Ovary (tissue), 9 donors: Measurements from ENCODE around the gene LYPD1. TPM values are rescaled to one million over a fixed set of nuclear protein-coding genes. Genes with fewer than 3 reads are reported as not detected.

Experiments used
- DNase-seq, 5 donors: peaks; one replicate each; pipeline ENCODE4 v3.0.0-alpha.2; 2019 to 2020
- H3K27ac ChIP-seq, 2 donors: fragments of 200-600 bp; one replicate each; pipeline versions ENCODE4 v1.5.1 to v1.8.0; 2019 to 2022
- H3K27me3 ChIP-seq: fragments of 200-600 bp; one replicate; pipeline ENCODE4 v1.8.0; 2022
- H3K36me3 ChIP-seq: fragments of 200-600 bp; sonication (generic); one replicate; pipeline ENCODE4 v1.5.1; 2019
- H3K4me1 ChIP-seq: one replicate; pipeline ENCODE4 v1.8.1; 2013; ENCODE audit warnings: mild to moderate bottlenecking, moderate library complexity; ENCODE audit not compliant: insufficient read depth
- H3K4me3 ChIP-seq: fragments of 200-600 bp; sonication (generic); one replicate; pipeline ENCODE4 v1.5.1; 2017
- H3K9me3 ChIP-seq, 2 donors: fragments of 200-600 bp in 1 of 2; sonication (generic) in 1 of 2; one replicate each; pipeline versions ENCODE4 v1.5.1 to v1.8.1; 2013 to 2019; ENCODE audit warnings: mild to moderate bottlenecking in 1 of 2, moderate library complexity in 1 of 2
- EP300 ChIP-seq: sonication (generic); formaldehyde crosslinking; IDR thresholded peaks from one replicate; pipeline ENCODE4 v1.6.1; 2017; ENCODE audit warnings: antibody characterized with exemption
- POLR2A ChIP-seq: fragments of 450-650 bp; IDR thresholded peaks from one replicate; pipeline ENCODE4 v1.6.1; 2017; ENCODE audit warnings: antibody characterized with exemption, mild to moderate bottlenecking, moderate library complexity
- WGBS, 3 donors: extraction: QIAGEN DNeasy Blood & Tissue Kit in 1 of 3; methylation state at CpG; one replicate each; pipeline versions ENCODE4 v1.1.5 to v1.1.7; 2013 to 2017; 5-methylcytosine and 5-hydroxymethylcytosine counted together
- intact Hi-C, 4 donors: fragments of 100-400 bp; cut with DNase I; formaldehyde crosslinking; loops; one replicate each; pipeline versions ENCODE4 v1.11.0 to v1.15.1; 2022 to 2023
- polyA plus RNA-seq, 2 donors: library from polyadenylated mRNA; stranded (reverse); fragments of 200-250 nt in 1 of 2; fragments of 350-450 nt in 1 of 2; fragmentation: Illumina TruSeq in 1 of 2; extraction: RNeasy Lipid Tissue Mini Kit (QIAGEN cat#74804) in 1 of 2; gene quantifications; one replicate each; pipeline ENCODE4 v1.2.3, GENCODE V29; 2013 to 2014
- total RNA-seq, 7 donors: library from RNA; depleted of rRNA in 2 of 7; stranded (reverse); fragments of >200 nt in 2 of 7; fragmentation: NEBNext Ultra II Directional in 3 of 7; extraction: Animal tissue kit (Norgen Biotek cat#: 25700) in 3 of 7; gene quantifications; one replicate each; pipeline versions ENCODE4 v1.1.0 to v1.2.4, GENCODE V29; 2016 to 2023
- TF ChIP-seq, protein P1 (sequence below), 3 donors: fragments of 450-650 bp in 2 of 3; fragments of 200-600 bp in 1 of 3; IDR thresholded peaks; one replicate each; pipeline versions ENCODE4 v1.5.1 to v1.8.0; 2016 to 2022; ENCODE audit warnings: antibody characterized with exemption in 3 of 3, mild to moderate bottlenecking in 1 of 3
- donor health status: DM: no; HTN: no; CAD: no; lungs with moderate emphysema.
- donor health status: DM: no; HTN: no; CAD: no.
- donor health status: Bipolar disorder and iron deficiency.
- donor health status: DM: yes; HTN: yes; CAD: no.
- donor health status: DM: no; HTN: no; CAD: no.
- donor health status: DM: yes; HTN: yes; CAD: no.

The LYPD1 gene
- total and polyA plus RNA-seq, 9 donors = 0.83 to 77.3 (median 6.9) TPM; not detected in 2

DNA sequence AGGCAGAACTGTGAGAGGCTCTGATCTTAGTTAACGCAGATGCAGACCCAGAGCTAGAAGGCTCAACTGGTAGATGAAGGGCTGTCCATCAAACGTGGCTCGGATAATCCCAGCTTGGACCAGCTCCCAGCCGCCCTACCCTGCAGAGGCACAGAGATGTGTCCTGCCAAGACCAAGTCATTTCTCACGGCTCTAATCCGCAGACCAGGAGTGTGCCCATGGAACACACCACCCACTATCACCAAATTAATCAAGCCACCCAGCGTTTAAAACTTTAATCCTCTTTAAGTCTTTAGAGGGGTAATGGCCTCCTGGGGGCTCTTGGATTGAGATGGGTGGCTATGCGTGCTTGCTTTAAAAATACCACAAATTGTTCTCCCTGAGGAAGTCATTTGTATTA is 17.5 kb downstream of the LYPD1 start:
- no peak for DNase-seq
- Histone ChIP-seq H3K27ac (no peak overlapping the region), H3K4me1 (no peaks in the 10 kb centered on the region), H3K27me3 (no peaks in the 10 kb centered on the region), H3K4me3 (no peak overlapping the region), H3K36me3 (no peaks in the 10 kb centered on the region), H3K9me3 (no peaks in the 10 kb centered on the region)
- TF ChIP-seq EP300 (no peak), POLR2A (no peak)
- TF ChIP-seq, protein P1, sequence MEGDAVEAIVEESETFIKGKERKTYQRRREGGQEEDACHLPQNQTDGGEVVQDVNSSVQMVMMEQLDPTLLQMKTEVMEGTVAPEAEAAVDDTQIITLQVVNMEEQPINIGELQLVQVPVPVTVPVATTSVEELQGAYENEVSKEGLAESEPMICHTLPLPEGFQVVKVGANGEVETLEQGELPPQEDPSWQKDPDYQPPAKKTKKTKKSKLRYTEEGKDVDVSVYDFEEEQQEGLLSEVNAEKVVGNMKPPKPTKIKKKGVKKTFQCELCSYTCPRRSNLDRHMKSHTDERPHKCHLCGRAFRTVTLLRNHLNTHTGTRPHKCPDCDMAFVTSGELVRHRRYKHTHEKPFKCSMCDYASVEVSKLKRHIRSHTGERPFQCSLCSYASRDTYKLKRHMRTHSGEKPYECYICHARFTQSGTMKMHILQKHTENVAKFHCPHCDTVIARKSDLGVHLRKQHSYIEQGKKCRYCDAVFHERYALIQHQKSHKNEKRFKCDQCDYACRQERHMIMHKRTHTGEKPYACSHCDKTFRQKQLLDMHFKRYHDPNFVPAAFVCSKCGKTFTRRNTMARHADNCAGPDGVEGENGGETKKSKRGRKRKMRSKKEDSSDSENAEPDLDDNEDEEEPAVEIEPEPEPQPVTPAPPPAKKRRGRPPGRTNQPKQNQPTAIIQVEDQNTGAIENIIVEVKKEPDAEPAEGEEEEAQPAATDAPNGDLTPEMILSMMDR (IDR thresholded peaks at IDR 0.05) = no peak
- intact Hi-C loops = no loop called here
- WGBS, 3 donors = 89 to 93% (median 93%) methylated on average over 8 of the region's 8 CpGs

DNA sequence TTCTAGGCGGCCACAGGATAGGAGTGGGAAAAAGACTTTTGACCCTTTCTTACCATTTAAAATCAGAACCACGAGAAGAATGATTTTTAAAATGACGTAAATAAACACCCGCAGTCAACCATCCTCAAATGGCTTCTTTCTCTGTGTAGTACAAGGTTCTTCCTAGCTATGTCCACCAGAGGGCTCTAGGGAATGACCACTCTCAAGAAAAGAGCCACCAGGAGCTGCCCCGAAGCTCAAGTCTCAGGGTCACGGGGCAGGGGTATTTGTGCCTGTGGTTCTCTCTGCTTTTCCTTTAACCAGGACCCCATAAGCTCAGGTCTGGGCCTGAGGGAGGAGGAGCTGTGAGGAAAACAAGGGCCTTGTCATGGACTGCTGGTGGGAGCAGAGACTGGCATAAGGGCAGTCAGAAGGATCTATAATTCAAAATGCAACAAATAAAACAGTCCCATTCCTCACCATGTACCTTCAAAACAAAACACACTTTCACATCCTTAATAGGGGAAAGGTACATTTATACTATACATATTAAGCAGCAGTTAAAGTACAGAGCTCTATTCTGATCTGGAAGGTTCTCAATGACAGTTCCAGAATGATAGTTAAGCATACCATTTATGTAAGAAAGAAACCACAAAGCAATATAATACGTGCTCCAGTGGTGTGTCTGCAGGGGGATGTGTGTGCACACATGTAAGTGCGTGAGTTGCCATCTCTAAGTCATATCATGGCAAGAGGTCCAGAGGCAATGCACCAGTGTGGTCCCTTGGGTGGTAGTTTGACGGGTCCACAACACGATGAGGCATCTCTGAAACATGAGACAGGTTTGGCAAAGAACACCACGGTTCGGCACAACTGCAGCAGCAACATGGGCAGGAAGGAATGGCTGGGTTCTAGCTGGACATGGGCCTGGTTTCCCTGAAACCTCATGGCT is 18.6 kb downstream of the LYPD1 start:
- Histone ChIP-seq H3K4me3 (no peak overlapping the region), H3K4me1 (no peaks in the 10 kb centered on the region), H3K27me3 (no peaks in the 10 kb centered on the region), H3K36me3 (no peaks in the 10 kb centered on the region), H3K9me3 (no peaks in the 10 kb centered on the region), H3K27ac (no peak overlapping the region)
- DNase-seq = no peak
- intact Hi-C loops = no loop called here
- TF ChIP-seq, protein P1 (IDR thresholded peaks at IDR 0.05) = peak in 1 of 3 donors; percentile 11
- no peak for TF ChIP-seq POLR2A
- 71 to 76% (median 71%) methylated on average over 12 of the region's 12 CpGs for WGBS, 3 donors

DNA sequence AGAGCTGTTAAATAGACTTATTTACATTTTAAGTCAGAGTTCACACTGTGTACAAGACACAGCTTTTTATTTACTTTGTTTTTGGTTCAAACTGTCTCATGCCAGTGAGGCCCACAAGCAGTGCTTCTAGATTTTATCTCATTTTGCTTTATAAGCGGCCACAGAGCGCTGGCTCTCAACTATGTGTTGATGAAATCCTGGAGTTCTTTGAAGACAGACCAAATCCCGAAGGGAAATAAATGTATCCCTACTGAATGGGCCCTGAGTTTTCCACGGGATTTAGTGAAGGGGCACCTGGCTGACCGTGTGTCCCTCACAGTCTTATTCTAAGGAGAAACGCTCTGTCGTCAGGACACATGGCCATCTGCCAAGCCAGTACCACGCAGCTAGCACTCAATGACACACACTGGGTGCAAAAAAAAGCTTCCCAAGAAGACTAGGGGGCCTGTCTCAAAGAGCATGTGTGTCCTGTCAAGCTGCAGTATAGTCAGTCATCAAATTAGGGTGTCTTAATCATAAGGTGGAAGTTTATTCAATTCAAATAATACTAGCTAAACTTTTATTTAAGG is 23.4 kb downstream of the LYPD1 start:
- intact Hi-C loops = no loop called here
- Histone ChIP-seq H3K27ac (no peak overlapping the region), H3K4me3 (no peak overlapping the region), H3K4me1 (no peaks in the 10 kb centered on the region), H3K9me3 (no peaks in the 10 kb centered on the region), H3K27me3 (no peaks in the 10 kb centered on the region), H3K36me3 (no peaks in the 10 kb centered on the region)
- no peak for TF ChIP-seq POLR2A
- no peak for TF ChIP-seq EP300
- TF ChIP-seq, protein P1 (IDR thresholded peaks at IDR 0.05) = no peak
- no peak for DNase-seq
- WGBS, 3 donors = 73 to 80% (median 76%) methylated on average over 8 of the region's 8 CpGs

DNA sequence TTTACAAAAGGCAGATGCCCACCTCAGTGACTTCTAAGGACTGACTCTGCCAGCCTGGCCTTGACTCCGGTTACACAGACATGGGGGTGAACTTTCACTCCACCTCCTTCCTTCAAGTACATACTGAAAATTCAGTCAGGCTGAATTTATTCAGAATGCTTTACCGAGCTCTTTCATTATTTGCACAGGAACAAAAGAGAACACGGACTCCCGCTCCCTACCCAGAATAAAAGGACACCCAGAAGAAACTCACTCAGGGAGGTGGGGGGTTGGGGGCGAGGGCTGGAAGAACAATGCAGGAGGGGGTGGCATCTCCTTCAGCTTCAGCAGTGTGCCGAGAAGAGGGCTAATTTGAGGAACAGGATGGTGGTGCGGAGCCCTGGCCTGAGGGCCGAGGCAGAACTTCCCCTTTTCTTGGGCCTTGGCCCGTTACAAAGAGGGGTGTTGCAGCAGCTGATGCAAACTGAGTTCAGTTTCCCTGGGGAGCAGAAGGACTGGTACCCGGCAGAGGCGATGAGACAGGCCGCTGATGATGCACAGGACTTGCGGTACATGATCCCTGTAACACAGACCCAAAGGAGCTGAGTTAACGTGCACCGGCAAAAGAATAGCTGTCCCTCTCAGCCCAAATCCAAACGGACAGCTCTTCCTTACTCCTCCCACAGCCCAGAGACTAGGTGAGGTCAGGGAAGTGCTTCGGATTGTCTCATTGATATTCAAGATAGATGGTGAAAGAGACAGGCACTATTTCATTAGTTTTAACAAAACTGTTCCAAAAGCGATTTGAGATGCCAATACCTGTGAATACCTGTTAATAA is 24.1 kb downstream of the LYPD1 start:
- no peak for TF ChIP-seq EP300
- TF ChIP-seq, protein P1 (IDR thresholded peaks at IDR 0.05) = no peak
- no peak for TF ChIP-seq POLR2A
- no peaks in the 10 kb centered on the region for H3K4me1 ChIP-seq
- no peak overlapping the region for H3K4me3 ChIP-seq
- H3K27me3 ChIP-seq = no peaks in the 10 kb centered on the region
- intact Hi-C loops = no loop called here
- H3K27ac ChIP-seq = no peak overlapping the region
- WGBS, 3 donors = 90 to 94% (median 93%) methylated on average over 18 of the region's 18 CpGs
- no peaks in the 10 kb centered on the region for H3K36me3 ChIP-seq
- H3K9me3 ChIP-seq = no peaks in the 10 kb centered on the region
- no peak for DNase-seq
